ENCODE measurements around the gene CACNG4.

The CACNG4 gene

GRCh38 chr17:67056746-67057490, 92.4 kb downstream of the CACNG4 start:
- TF ChIP-seq CTCF (conservative IDR thresholded peaks at IDR 0.05; ENCODE audit: low read length): no peak
- no peak for DNase-seq (ENCODE audit: low read depth)
- no peak overlapping the region for H3K4me3 ChIP-seq (ENCODE audit: low read length)

- DNase-seq (ENCODE audit: low read depth): no peak
- H3K4me3 ChIP-seq (ENCODE audit: low read length): no peak overlapping the region
- no peak for TF ChIP-seq CTCF (conservative IDR thresholded peaks at IDR 0.05; ENCODE audit: low read length)
Measured at GRCh38 chr17:67058036-67058435, 93.5 kb downstream of the CACNG4 start.

GRCh38 chr17:67059372-67059771, 94.9 kb downstream of the CACNG4 start:
- no peak for TF ChIP-seq CTCF (conservative IDR thresholded peaks at IDR 0.05; ENCODE audit: low read length)

GRCh38 chr17:67063141-67063540, 98.6 kb downstream of the CACNG4 start:
- TF ChIP-seq CTCF (conservative IDR thresholded peaks at IDR 0.05; ENCODE audit: low read length): no peak
- no peak for DNase-seq (ENCODE audit: low read depth)
- no peak overlapping the region for H3K4me3 ChIP-seq (ENCODE audit: low read length)

More at GRCh38 chr17:67059372-67059771, 94.9 kb downstream of the CACNG4 start:
- no peak for DNase-seq (ENCODE audit: low read depth)
- no peak overlapping the region for H3K4me3 ChIP-seq (ENCODE audit: low read length)

- no peak for DNase-seq (ENCODE audit: low read depth)
- TF ChIP-seq CTCF (conservative IDR thresholded peaks at IDR 0.05; ENCODE audit: low read length): no peak
Measured at GRCh38 chr17:67066717-67067116, 102.2 kb downstream of the CACNG4 start.

GRCh38 chr17:67067571-67068482, 103.3 kb downstream of the CACNG4 start:
- DNase-seq (ENCODE audit: low read depth): no peak
- no peak overlapping the region for H3K4me3 ChIP-seq (ENCODE audit: low read length)
- TF ChIP-seq CTCF (conservative IDR thresholded peaks at IDR 0.05; ENCODE audit: low read length): no peak

More at GRCh38 chr17:67066717-67067116, 102.2 kb downstream of the CACNG4 start:
- no peak overlapping the region for H3K4me3 ChIP-seq (ENCODE audit: low read length)
